Lower leg skin (tissue), 3 donors: ENCODE data around the gene HSPE1.

Experiments
- CTCF ChIP-seq, 3 donors: fragments of 450-650 bp; IDR thresholded peaks; one replicate each; pipeline ENCODE4 v1.5.1; 2016; ENCODE audit warnings: antibody characterized with exemption in 3 of 3, mild to moderate bottlenecking in 3 of 3, moderate library complexity in 2 of 3
- POLR2A ChIP-seq, 2 donors: fragments of 450-650 bp; IDR thresholded peaks; one replicate each; pipeline ENCODE4 v1.6.1; 2016 to 2017; ENCODE audit warnings: antibody characterized with exemption in 2 of 2, mild to moderate bottlenecking in 1 of 2, moderate library complexity in 1 of 2

DNA sequence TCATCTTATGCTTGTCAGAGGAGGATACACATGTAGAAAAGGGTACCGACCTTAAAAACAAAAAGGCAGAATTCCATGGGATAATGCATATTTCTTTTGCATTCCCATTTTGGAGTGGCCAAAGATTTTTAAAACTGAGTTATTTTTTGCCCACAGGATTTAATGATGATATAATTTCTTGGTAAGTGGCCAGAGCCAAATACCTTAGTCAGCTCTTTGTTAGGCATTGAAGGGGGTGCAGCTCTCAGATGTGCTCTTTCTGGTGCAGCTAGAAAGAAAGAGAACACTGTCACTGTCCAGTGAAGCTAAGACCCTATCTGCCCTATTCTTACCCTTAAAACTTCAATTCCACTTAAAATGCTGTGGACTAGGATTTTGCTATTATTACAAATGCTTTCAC is 36.0 kb upstream of the HSPE1 start:
- TF ChIP-seq CTCF (IDR thresholded peaks at IDR 0.05) (no peak), POLR2A (IDR thresholded peaks at IDR 0.05) (no peak)
